GM21717 (cell line): ENCODE results near the gene FAM171A2.
A peak's percentile ranks its signal among the peaks of the same experiment; 100 is the strongest.

ENCODE experiments used
- ATAC-seq: cut with Tn5 transposase; IDR thresholded peaks from one replicate; pipeline ENCODE4 v1.9.1; 2021; ENCODE audit warnings: mild to moderate bottlenecking, moderate library complexity; ENCODE audit not compliant: unreplicated experiment

FAM171A2 gene

DNA sequence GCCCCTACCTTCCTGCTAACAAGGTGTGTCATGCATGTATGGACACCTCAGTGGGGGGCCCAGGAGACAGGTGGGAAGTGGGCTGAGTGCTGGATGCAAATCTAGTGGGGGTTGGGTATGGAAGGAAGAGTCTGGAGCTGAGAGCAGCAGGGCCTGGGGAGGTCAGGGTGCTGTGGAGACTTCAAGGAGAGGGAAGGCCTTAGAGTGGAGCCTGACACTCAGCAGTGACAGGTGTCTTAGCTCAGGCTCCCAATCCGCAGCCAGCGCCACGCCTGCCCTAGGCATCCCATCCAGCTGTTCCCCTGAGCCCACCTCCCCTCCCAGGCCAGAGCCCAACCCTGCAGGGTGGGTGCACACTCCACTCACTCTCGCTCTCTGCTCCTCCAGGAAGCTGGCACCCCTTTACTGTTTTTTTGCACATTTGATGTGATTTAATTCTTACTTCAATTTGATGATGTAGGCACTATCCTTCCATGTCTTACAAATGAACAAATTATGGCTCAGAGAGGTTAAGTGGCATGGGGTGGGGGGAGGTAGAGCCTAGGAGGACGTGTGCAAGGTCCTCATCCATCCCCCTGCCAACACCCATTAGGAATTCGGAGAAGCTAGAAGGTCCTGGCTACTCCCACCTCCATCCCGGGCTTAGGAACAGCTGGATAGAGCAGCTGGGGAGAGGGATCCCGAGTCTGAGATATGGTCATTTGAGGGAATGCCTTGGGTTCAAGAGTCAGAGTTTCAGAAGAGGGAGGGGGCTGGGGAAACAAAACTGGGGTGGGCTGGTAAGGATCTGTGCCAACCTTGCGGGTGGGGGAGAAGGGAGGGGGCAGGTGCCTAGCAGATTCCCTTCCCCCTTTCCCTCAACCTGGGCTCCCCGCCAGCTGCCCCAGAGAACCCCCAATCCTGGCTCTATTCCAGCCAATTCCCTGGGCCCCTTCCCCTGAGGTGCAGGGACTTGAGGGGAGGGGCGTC is 2.1 kb downstream of the FAM171A2 start:
- no peak for ATAC-seq

GRCh38 chr17:44360826-44361225 is 2.8 kb downstream of the FAM171A2 start:
- no peak for ATAC-seq

DNA sequence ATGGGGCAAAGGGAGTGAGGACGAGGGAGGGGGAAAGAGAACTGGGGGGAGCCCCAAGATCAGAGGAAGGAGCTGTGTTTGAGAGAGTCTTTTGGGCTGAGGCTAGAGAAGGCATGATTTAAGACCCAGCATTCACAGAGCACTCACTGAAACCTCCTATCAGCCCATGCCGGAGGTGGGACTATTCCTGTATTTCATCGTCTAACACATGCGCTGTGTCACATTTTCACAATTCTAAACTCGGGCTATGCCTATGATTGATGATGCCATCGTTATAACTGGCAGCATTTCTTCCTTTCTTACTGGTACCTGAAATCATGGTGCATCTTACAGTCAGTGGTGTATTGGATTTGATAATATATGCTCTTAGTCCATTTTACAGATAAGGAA is 3.5 kb downstream of the FAM171A2 start:
- no peak for ATAC-seq

GRCh38 chr17:44359458-44360143 is 4.1 kb downstream of the FAM171A2 start:
- no peak for ATAC-seq

GRCh38 chr17:44359006-44359405 is 4.6 kb downstream of the FAM171A2 start:
- ATAC-seq, result no peak

DNA sequence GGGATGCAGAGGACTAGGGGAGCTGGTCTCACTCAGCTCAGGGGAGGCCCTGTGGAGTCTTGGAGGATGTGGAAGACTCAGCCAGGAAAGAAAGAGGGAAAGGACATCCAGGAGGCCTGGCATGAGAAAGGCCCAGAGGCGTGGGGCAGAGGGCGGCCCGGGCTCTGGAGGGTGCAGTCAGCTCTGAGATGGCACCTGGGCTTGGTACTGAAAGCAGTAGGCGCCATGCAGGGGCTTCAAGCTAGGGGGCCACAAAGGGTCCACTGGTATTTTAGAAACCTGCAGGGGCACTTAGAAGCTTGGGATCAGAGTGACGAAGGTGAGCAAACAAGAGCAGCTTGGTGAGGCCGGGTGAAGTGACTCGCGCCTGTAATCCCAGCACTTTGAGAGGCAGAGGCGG is 5.6 kb downstream of the FAM171A2 start:
- ATAC-seq, result no peak

- ATAC-seq, result no peak
Observed at GRCh38 chr17:44356241-44356640, 7.4 kb downstream of the FAM171A2 start.

GRCh38 chr17:44355642-44356099 is 8.0 kb downstream of the FAM171A2 start:
- no peak for ATAC-seq

GRCh38 chr17:44354582-44355561 is 8.8 kb downstream of the FAM171A2 start:
- no peak for ATAC-seq

GRCh38 chr17:44353672-44354331 is 9.9 kb downstream of the FAM171A2 start:
- no peak for ATAC-seq

DNA sequence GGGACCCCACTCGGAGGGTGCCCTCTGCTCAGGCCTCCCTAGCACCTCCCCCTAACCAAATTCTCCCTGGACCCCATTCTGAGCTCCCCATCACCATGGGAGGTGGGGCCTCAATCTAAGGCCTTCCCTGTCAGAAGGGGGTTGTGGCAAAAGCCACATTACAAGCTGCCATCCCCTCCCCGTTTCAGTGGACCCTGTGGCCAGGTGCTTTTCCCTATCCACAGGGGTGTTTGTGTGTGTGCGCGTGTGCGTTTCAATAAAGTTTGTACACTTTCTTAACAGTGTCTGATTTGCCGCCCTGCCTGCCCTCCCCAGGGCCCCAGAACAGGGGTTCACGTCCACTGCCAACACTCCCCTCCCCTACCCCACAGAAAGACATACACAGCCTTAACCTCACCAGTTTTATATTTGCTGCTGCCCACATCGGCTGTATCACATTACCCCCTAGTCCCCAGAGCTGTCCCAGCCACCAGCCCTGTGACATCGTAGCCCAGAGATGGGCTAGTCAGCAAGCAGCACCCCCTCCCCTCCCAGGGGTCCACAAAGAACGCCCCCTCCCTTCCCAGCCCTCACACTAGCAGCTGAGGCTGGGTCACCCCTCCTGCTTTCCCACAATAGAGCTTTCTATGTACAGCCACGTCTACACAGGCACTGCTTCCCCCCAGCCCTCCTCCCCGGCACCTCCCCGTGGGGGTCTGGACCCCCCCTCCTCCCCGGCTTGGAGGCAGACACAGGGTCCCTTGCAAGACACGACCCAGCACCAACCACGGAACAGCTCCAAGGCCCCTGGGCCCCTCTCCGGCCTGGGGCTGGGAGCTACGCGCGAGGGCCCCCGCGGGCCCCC is 10.6 kb downstream of the FAM171A2 start:
- no peak for ATAC-seq

GRCh38 chr17:44351961-44352827 is 11.5 kb downstream of the FAM171A2 start:
- no peak for ATAC-seq

- ATAC-seq, result no peak
Observed at GRCh38 chr17:44351464-44351863, 12.2 kb downstream of the FAM171A2 start.

- ATAC-seq, result no peak
Observed at GRCh38 chr17:44350733-44351226, 12.9 kb downstream of the FAM171A2 start.

GRCh38 chr17:44349553-44350070 is 14.0 kb downstream of the FAM171A2 start:
- ATAC-seq, result no peak

DNA sequence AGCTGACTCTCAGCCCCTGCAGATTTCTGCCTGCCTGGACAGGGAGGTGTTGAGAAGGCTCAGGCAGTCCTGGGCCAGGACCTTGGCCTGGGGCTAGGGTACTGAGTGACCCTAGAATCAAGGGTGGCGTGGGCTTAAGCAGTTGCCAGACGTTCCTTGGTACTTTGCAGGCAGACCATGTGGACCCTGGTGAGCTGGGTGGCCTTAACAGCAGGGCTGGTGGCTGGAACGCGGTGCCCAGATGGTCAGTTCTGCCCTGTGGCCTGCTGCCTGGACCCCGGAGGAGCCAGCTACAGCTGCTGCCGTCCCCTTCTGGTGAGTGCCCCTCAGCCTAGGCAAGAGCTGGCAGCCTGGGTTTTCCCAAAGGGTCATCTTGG is 14.7 kb downstream of the FAM171A2 start:
- ATAC-seq, result no peak

DNA sequence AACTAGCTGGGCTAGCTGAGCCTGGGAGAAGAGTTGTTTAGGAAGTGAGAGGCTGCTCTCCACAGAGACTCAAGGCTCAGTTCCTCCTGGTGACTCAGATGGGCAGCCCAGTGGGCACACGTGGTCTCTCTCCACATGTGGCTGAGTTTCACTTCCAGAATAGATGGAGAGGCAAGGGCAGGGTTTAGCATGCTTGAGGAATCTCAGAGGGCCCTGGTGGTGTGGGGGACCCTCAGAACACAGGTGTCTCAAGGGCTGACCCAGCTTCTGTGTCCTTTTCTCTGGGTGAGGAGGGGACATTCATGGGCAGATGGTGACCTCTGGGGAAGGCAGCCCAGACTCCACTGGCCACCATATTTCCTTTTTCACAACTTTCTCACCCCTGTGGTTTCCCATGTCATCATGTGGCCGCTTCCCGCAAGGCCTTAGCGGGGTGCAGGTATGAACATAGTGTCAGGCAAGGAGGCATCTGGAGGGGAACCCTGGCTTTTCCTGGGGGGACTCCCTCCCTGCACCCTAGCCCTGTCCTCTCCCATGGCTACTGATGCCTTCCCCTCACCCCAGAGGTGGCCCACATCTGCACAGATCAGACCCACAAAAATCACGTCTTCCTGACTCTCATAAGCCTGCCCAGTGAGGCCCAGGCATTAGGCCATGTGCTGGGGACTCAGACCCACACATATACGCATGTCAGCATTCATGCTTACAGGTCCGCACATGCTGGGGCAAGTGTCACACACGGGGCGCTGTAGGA is 15.2 kb downstream of the FAM171A2 start:
- ATAC-seq, result peak; percentile 52
